Brain microvascular endothelial cell (primary cell): Measurements from ENCODE around the gene KLHL13.
"Not testable (repeated sequence)": the region's sequence is repeated elsewhere in the genome, so short reads cannot be mapped to it uniquely, and the experiment has no call there.

Source experiments
- DNase-seq: peaks from one replicate; pipeline ENCODE4 v3.0.0-alpha.2; 2020
- H3K27ac ChIP-seq: fragments of 250-450 bp; sonication (Bioruptor Pico); 2 replicates; pipeline ENCODE4 v1.5.1; 2020; ENCODE audit warnings: mild to moderate bottlenecking, moderate library complexity
- H3K27me3 ChIP-seq: fragments of 250-450 bp; sonication (Bioruptor Pico); replicated peaks from 2 replicates; pipeline ENCODE4 v1.5.1; 2020; ENCODE audit warnings: mild to moderate bottlenecking
- H3K36me3 ChIP-seq: fragments of 250-450 bp; sonication (Bioruptor Pico); replicated peaks from 2 replicates; pipeline ENCODE4 v1.5.1; 2020; ENCODE audit warnings: mild to moderate bottlenecking
- H3K4me3 ChIP-seq: 2 replicates; pipeline ENCODE4 v1.5.1; 2011; ENCODE audit warnings: low read depth, mild to moderate bottlenecking, control low read depth, low read length, moderate library complexity
- CTCF ChIP-seq: IDR thresholded peaks from 2 replicates; pipeline ENCODE4 v1.5.1; 2011; ENCODE audit warnings: low read depth, mild to moderate bottlenecking, moderate library complexity, low read length, control low read depth, inconsistent platforms; ENCODE audit errors: missing control alignments
- in situ Hi-C: cut with HindIII; loops from 2 replicates; pipeline ENCODE4 v1.10.0; 2017; ENCODE audit warnings: low sequenced_read_pairs, low pct_ligation_motif_present

Gene KLHL13

GRCh38 chrX:118022753-118023152 lies 93.9 kb downstream of the KLHL13 start:
- no peak overlapping the region for H3K4me3 ChIP-seq
- H3K36me3 ChIP-seq = no peaks in the 10 kb centered on the region
- no peak for TF ChIP-seq CTCF
- DNase-seq = no peak
- no peak overlapping the region for H3K27ac ChIP-seq
- H3K27me3 ChIP-seq = no peaks in the 10 kb centered on the region
- in situ Hi-C loops = no loop called here

GRCh38 chrX:118016422-118016821 lies 100.2 kb downstream of the KLHL13 start:
- Histone ChIP-seq H3K4me3 (no peak overlapping the region), H3K27ac (no peak overlapping the region), H3K36me3 (no peaks in the 10 kb centered on the region), H3K27me3 (no peaks in the 10 kb centered on the region)
- DNase-seq = no peak
- no peak for TF ChIP-seq CTCF
- in situ Hi-C loops = no loop called here

GRCh38 chrX:118002417-118002816 lies 114.2 kb downstream of the KLHL13 start:
- DNase-seq, H3K36me3 ChIP-seq, H3K4me3 ChIP-seq, H3K27me3 ChIP-seq, H3K27ac ChIP-seq, in situ Hi-C loops: not testable (repeated sequence)

- in situ Hi-C loops = no loop called here
- no peak overlapping the region for H3K4me3 ChIP-seq
- H3K27ac ChIP-seq = no peak overlapping the region
- no peaks in the 10 kb centered on the region for H3K36me3 ChIP-seq
- DNase-seq = no peak
- TF ChIP-seq CTCF = no peak
- no peaks in the 10 kb centered on the region for H3K27me3 ChIP-seq
Measured at GRCh38 chrX:118000518-118000917, 116.1 kb downstream of the KLHL13 start.

- in situ Hi-C loops = no loop called here
- Histone ChIP-seq H3K27ac (no peak overlapping the region), H3K27me3 (no peaks in the 10 kb centered on the region), H3K4me3 (no peak overlapping the region), H3K36me3 (no peaks in the 10 kb centered on the region)
- no peak for DNase-seq
- TF ChIP-seq CTCF = no peak
Measured at GRCh38 chrX:117998171-117998570, 118.4 kb downstream of the KLHL13 start.

- Histone ChIP-seq H3K27ac (no peak overlapping the region), H3K27me3 (no peaks in the 10 kb centered on the region), H3K36me3 (no peaks in the 10 kb centered on the region), H3K4me3 (no peak overlapping the region)
- in situ Hi-C loops = no loop called here
- no peak for DNase-seq
- TF ChIP-seq CTCF = peak; percentile 40
Measured at GRCh38 chrX:117996918-117997480, 119.6 kb downstream of the KLHL13 start.
